Osteoblast (primary cell): ENCODE measurements around the gene SUPT20H. TPM values are rescaled to one million over a fixed set of nuclear protein-coding genes. Genes with fewer than 3 reads are reported as not detected.

Experiments used
- DNase-seq: peaks from one replicate; pipeline ENCODE4 v3.0.0; 2011; ENCODE audit warnings: low spot score, mixed read lengths; ENCODE audit not compliant: insufficient read length; ENCODE audit errors: missing footprints
- H2AFZ ChIP-seq: 2 replicates; pipeline ENCODE4 v1.6.0; 2011; ENCODE audit warnings: mild to moderate bottlenecking, low read length
- H3K27ac ChIP-seq: 2 replicates; pipeline ENCODE4 v1.5.1; 2011; ENCODE audit warnings: mild to moderate bottlenecking, low read depth, low read length, moderate library complexity
- H3K27me3 ChIP-seq: 2 replicates; pipeline ENCODE4 v1.6.0; 2012; ENCODE audit warnings: mild to moderate bottlenecking, control low read depth, inconsistent platforms, low read length, moderate library complexity; ENCODE audit not compliant: insufficient read depth
- H3K36me3 ChIP-seq: 2 replicates; pipeline ENCODE4 v1.5.1; 2011; ENCODE audit warnings: mild to moderate bottlenecking, low read length, control low read depth, moderate library complexity; ENCODE audit not compliant: insufficient read depth
- H3K4me1 ChIP-seq: 2 replicates; pipeline ENCODE4 v1.5.1; 2011; ENCODE audit warnings: mild to moderate bottlenecking, low read length, control low read depth, moderate library complexity; ENCODE audit not compliant: insufficient read depth
- H3K4me2 ChIP-seq: 2 replicates; pipeline ENCODE4 v1.6.0; 2011; ENCODE audit warnings: mild to moderate bottlenecking, low read length; ENCODE audit not compliant: insufficient read depth
- H3K4me3 ChIP-seq: fragments of 200-600 bp; sonication (generic); 3 replicates; pipeline ENCODE4 v1.5.1; 2012; ENCODE audit warnings: mild to moderate bottlenecking, low read length, inconsistent platforms; ENCODE audit not compliant: insufficient read depth
- H3K79me2 ChIP-seq: 2 replicates; pipeline ENCODE4 v1.6.0; 2012; ENCODE audit warnings: mild to moderate bottlenecking, low read length, control low read depth, inconsistent platforms; ENCODE audit not compliant: insufficient read depth
- H3K9me3 ChIP-seq: 2 replicates; pipeline ENCODE4 v1.5.1; 2011; ENCODE audit warnings: low read depth, low read length, control low read depth
- H4K20me1 ChIP-seq: 2 replicates; pipeline ENCODE4 v1.6.0; 2012; ENCODE audit warnings: mild to moderate bottlenecking, low read length, control low read depth; ENCODE audit not compliant: insufficient read depth
- CTCF ChIP-seq: IDR thresholded peaks from 2 replicates; pipeline ENCODE4 v1.5.1; 2011; ENCODE audit warnings: mild to moderate bottlenecking, low read depth, low read length, moderate library complexity; ENCODE audit errors: extremely low read depth
- total RNA-seq: library from RNA; depleted of rRNA; stranded (reverse); fragments of >200 nt; gene quantifications from 2 replicates; pipeline ENCODE4 v1.2.3, GENCODE V29; 2012

Gene SUPT20H
- total RNA-seq, 1 donor: 53.6 TPM

- peaks cover 75% of the 10 kb centered on the region for H3K36me3 ChIP-seq
- peaks cover under 1% of the 10 kb centered on the region for H3K4me1 ChIP-seq
- H3K4me3 ChIP-seq: no peak overlapping the region
- no peaks in the 10 kb centered on the region for H3K9me3 ChIP-seq
- no peaks in the 10 kb centered on the region for H3K27me3 ChIP-seq
- peaks cover 39% of the 10 kb centered on the region for H3K79me2 ChIP-seq
- H3K27ac ChIP-seq: no peak overlapping the region
- H3K4me2 ChIP-seq: no peak overlapping the region
- H4K20me1 ChIP-seq: no peaks in the 10 kb centered on the region
- TF ChIP-seq CTCF: no peak
- H2AFZ ChIP-seq: no peak overlapping the region
- no peak for DNase-seq
These were observed 67.1 kb downstream of the SUPT20H start for GRCh38 chr13:36992362-36992761.

- DNase-seq: no peak
- no peak for TF ChIP-seq CTCF
- no peak overlapping the region for H3K27ac ChIP-seq
- H3K36me3 ChIP-seq: peaks cover 84% of the 10 kb centered on the region
- H4K20me1 ChIP-seq: no peaks in the 10 kb centered on the region
- H3K4me1 ChIP-seq: peaks cover 5% of the 10 kb centered on the region
- no peak overlapping the region for H3K4me3 ChIP-seq
- H3K9me3 ChIP-seq: no peaks in the 10 kb centered on the region
- H3K4me2 ChIP-seq: no peak overlapping the region
- no peak overlapping the region for H2AFZ ChIP-seq
- no peaks in the 10 kb centered on the region for H3K79me2 ChIP-seq
- H3K27me3 ChIP-seq: no peaks in the 10 kb centered on the region
These were observed 72.8 kb downstream of the SUPT20H start for GRCh38 chr13:36986462-36987240.

DNA sequence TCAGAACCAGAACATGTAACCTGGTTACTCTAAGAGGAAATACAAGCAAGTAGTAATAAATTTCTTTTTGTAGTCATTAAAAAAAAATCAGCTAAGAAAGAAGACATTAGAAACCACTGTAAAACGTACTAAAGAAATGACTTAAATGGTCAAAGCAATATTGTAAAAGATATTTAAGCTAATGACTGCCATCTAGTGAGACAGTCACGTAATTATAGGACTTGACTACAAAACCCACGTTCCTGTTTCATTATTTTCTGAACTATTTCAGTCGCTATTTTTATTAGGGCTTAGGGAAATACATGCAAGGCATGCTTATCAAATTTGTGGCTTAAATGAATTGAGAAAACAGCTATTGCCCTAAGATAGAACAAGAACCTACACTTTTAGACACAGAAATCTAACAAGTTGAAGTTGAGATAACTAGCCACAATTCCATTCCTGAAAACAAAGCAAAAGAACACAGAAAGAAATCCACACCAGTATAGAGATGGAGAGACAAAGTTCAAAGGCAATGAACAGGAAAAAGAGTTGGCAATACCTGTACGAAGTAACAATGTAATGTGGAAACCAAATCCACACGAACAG, 78.2 kb downstream of the SUPT20H start:
- Histone ChIP-seq H3K27me3 (no peaks in the 10 kb centered on the region), H3K4me3 (no peak overlapping the region), H3K4me2 (no peak overlapping the region), H3K27ac (no peak overlapping the region), H3K79me2 (no peaks in the 10 kb centered on the region), H4K20me1 (no peaks in the 10 kb centered on the region), H2AFZ (no peak overlapping the region), H3K9me3 (no peaks in the 10 kb centered on the region), H3K4me1 (peaks cover 9% of the 10 kb centered on the region), H3K36me3 (peaks cover 49% of the 10 kb centered on the region)
- peak; percentile 61 for TF ChIP-seq CTCF
- no peak for DNase-seq

- Histone ChIP-seq H3K36me3 (peaks cover 47% of the 10 kb centered on the region), H3K79me2 (no peaks in the 10 kb centered on the region), H3K4me3 (no peak overlapping the region), H2AFZ (no peak overlapping the region), H3K9me3 (no peaks in the 10 kb centered on the region), H3K27me3 (no peaks in the 10 kb centered on the region), H3K27ac (peak overlapping the region; percentile 15), H3K4me1 (peaks cover 9% of the 10 kb centered on the region), H3K4me2 (no peak overlapping the region), H4K20me1 (no peaks in the 10 kb centered on the region)
- DNase-seq: no peak
- TF ChIP-seq CTCF: no peak
These were observed 80.0 kb downstream of the SUPT20H start for GRCh38 chr13:36979361-36980050.
